HPDE6-E6E7 (cell line): ENCODE measurements around the gene NTM.

Source experiments
- DNase-seq: peaks from one replicate; pipeline ENCODE4 v3.0.0; 2011; ENCODE audit warnings: missing footprints; ENCODE audit errors: extremely low spot score

The NTM gene

DNA sequence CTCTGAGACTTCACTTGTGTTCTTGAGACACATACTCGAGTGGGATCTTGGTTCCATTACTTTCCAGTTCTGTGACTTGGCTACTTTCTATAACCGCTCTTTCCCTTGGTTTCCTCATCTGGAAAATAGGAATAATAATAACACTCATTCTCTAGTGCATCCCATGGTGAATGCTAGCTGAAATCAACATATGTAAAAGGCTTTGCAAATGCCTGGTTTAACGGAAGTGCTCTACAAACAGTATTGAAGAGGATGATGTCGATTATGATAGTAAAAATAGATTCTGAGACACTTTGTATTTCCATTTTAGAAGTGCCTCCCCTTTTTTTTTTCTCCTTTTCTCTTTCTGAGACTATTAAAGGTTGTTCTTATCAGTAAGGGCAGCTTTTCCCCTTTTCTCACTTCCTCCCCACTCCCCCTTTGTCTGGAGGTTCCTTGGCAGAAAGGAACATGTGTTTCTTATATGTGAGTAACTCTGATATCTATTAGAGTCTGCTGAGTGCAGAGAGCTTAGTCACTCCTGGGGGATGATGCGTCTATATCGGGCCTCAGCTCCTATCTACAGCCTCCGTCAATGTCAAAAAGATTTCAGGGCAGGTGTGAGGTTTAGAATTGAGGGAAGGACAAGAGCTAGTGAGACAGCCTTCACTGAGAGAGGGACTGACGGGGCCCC, 489.3 kb downstream of the NTM start:
- DNase-seq: no peak

DNA sequence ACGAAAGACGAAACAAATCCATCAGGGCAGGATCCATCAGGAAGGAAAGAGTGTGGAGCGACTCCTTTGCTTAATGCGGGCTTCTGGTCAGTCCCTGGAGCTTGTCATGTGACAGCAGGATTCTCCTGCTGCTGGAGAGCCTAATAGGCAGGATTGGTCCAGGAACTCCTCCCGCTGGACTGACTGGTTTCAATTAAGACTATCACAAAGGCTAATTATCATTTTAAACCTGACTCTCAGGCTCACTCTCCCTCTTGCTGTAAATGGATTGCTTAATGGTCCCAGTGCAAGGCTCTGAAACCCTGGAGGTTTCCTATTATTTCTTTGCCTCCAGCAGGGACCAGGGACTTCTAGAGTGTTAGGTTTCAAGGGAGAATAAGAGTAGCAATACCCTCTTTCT, 493.8 kb downstream of the NTM start:
- no peak for DNase-seq

GRCh38 chr11:131865860-131866259, 495.4 kb downstream of the NTM start:
- no peak for DNase-seq

DNA sequence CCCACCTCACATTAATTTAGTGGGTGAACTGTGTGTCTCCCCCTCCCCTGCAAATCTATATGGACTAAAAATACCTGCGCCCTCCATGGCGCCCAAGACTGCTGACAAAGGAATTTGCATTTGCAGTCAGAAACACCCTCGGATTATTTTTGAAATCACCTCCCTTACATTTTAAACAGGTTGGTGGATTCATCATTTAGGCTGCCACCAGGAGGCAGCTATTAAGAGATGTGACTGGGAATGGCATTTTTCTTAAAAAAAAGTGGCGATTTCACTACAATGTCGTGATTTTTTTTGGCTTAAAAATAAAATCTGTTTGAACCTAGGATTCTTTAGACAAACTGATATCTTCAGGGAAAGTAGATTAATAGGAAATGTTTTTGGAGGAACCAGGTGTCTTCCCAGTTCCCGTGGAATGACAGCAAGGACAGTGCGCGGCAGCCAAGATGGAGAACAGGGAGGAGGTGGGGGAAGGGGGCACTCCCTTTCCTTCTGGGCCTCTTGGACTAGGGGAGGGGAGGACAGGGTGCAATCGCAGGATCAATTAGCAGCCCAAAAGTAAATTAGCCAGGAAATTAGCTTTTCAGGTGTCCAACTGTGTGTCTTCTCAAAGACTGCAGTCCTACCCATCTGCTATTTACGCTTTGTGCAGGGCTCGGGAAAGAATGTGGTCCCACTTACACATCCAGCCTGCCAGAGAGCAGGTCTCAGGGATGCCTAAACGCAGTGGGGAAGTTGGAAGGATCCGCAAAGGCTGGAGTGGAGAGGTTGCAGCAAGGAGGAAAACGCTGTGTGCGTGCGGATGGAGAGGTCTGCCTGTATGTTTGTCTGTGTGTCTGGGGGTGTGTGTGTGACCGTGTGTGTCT, 496.4 kb downstream of the NTM start:
- no peak for DNase-seq

DNA sequence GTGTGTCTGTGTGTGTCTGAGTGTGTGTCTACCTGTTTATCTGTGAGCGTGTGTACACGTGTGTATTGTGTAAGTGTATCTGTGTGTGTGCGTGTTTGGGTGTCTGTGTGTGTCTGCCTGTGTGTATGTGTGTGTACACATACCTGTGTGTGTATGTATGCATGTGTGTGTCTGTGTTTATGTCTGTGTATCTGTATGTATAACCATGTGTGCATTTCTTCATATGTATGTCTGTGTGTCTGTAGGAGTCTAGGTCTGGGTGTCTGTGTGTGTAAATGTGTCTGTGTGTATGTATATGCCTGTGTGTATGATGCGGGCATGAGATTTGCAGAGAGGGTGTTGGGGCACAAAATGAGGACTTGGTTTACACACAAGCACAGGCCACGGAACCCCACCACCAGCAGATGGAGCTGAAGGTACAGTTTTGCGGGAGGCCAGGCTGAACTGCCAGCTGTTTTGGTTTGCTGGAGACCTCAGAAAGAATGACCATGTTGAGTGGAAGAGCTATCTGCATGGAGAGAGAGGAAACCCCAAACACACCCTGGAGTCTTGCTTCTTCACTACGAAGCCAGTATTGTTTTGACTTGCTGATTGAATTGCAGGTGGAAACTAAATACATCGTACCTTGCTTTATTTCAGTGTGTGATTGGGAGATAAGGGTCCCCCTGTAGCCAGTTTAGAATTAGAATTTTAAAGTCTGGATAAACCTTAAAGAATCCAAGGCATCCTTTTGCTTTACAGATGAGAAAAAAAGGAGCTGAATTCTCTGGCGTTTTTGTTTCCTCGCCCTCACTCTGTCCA, 497.2 kb downstream of the NTM start:
- peak; percentile 72 for DNase-seq

GRCh38 chr11:131868629-131869507, 498.5 kb downstream of the NTM start:
- DNase-seq: no peak

- no peak for DNase-seq
Observed at GRCh38 chr11:131870305-131870704, 499.9 kb downstream of the NTM start.

DNA sequence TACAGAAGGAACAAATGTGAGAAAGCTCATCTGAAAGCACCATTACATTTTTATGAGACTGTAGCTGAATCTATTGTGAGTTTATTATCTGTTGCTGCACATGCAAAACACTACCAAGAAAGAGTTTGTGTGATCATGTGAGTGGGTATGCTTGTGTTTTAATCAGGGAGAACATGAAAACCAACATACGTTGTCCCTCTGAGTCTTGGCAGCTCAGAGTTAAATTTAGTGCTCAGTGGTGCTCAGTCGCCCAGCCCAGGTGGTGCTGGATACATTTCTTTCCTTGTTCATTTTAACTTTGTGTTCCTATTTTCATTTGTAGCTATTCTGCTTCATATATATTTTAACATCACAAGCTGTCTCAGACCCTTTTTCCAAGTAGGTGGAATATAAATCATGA, 500.6 kb downstream of the NTM start:
- DNase-seq: no peak

GRCh38 chr11:131874070-131874469, 503.7 kb downstream of the NTM start:
- no peak for DNase-seq

DNA sequence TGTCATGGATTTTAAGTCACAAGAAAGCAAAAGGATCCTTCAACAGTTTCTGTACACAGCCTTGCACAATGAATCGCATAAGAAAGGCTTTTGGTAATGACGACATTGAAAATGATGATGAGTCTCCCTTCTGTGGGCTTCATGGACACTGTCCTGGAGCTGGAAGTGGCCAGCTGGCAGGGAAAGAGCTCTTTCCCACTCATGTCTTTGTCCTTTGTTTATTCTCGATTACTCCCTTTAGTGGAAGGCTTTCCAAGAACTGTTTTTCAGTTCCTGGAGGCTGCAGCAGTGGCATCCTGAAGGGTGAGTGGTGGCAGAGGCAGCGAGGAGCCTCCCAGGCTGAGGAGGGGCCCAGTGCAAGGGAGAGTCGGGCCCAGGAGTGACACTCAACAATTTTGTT, 505.2 kb downstream of the NTM start:
- DNase-seq: no peak

GRCh38 chr11:131877246-131877942, 507.0 kb downstream of the NTM start:
- DNase-seq: no peak

GRCh38 chr11:131880316-131880715, 509.9 kb downstream of the NTM start:
- DNase-seq: no peak

DNA sequence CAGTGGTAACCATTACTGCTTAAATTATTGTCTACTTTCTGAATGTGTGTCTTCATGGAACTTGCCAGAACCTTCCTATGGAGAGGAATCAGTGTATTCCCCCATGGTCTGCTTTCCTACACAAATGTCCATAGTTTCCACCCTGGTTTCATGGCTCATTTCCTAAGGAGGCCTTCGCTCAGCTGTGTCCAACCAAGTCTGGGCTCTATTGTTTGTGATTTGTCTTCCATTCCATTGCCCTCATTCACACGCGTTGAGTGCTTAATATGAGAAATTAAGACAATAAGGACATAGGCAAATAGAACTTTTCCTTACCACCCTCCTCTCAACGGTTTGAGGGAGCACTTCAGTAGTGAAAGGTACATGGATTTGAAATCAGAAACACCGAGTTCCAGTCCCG, 510.6 kb downstream of the NTM start:
- DNase-seq: no peak

DNA sequence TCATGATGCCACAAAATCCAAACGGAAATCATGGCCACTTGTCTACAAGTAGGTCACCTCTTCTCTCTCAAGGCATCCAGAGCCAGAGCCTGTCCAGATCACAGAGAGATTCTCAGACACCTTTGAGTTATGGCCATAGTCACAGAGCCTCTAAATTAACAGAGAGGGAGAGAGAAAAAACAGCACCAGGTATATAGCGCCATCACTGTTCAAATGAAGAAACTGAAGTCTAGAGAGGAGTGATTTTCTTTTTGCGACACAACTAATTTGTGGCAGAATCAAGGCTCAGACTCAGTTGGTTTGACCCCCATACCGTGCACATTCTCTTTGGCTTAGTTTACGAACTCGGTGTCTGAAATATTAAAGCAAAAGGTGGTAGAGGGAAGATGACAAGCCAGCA, 512.9 kb downstream of the NTM start:
- DNase-seq: no peak

DNA sequence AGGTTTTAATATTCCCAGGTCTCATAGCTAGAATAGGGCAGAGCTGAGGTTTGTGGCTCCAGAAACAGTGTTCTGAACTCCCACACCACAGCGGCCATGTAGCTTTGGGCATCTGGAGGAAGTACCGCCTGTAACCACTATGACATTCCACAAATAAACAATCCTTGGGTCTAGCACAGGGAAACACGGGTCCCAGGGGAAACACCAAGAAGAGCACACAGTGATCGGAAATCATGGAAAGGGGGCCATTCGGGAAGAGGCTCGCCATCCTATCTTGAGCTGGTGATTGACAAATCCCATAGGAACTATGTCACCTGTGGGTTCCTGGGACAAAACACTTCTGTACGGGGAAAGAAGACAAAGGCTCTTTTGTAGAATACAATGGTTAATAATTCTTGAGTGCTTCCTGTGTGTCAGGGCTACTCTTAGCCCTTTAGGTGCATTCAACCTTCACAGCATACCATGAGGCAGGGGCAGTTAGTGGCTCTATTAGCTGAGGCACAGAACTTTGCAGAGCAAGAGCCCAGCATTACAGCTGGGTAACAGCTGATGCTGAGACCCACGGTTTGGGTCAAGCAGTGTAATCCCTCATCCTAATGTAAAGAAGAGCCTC, 514.2 kb downstream of the NTM start:
- no peak for DNase-seq

GRCh38 chr11:131885431-131885830, 515.0 kb downstream of the NTM start:
- no peak for DNase-seq

DNA sequence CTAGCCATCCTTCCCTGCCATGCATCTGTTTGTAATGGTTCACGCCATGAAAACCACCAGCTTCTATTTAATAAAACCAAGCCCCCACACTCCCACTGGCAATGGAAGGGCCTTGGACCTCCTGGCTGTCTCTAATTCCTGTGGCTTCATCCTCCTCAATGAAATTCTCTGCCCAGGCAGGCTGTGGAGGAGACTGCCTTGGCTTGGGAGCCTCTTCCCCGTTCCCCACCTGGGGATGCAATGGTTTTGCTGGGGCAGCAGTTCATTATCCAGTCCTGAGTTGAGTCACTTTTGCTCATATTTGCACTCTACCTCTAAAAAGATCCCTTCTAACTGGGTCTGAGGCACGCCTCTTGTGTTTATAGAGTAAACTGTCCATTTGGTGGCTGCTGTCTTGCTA, 515.8 kb downstream of the NTM start:
- DNase-seq: no peak

DNA sequence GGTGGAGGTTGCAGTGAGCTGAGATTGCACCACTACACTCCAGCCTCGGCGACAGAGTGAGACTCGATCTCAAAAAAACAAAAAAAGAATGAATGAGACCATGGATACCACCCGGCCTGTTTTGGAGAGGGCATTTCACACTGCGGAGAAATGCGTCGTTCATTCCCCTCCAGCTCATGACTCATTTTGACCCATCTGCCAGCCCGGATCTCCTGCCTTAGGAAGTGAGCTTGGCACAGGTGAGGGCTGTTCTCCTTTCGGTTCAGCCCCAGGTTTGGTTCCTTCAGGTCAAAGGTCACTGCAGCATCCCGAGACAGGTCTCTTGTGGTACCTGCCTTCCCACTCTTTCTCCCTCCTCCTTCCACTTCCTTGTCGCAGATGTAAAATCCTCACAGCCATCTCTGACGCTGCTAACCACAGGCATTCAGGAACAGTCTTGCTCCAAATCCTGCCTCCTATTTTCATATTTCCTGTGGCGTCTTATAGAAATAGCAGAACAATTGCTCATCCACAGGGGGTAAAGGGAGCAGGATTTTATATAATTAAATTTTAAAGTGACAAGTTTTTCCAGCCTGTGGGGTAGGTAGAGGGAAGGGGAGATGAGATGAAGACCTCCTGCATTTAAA, 517.9 kb downstream of the NTM start:
- no peak for DNase-seq

- DNase-seq: no peak
Observed at GRCh38 chr11:131889146-131889577, 518.7 kb downstream of the NTM start.
